HEK293 (cell line): ENCODE results near the gene PRSS12.

ENCODE experiments used
- HOXD13 ChIP-seq: sonication (generic); formaldehyde crosslinking; IDR thresholded peaks from 2 replicates; pipeline ENCODE4 v1.8.0; 2022; ENCODE audit warnings: missing genetic modification reagents, borderline replicate concordance
- SALL2 ChIP-seq: fragments of 450-650 bp; formaldehyde crosslinking; IDR thresholded peaks from 2 replicates; pipeline ENCODE4 v1.5.0; 2017; ENCODE audit warnings: missing biosample characterization, mild to moderate bottlenecking, missing genetic modification characterization, borderline replicate concordance
- TCF7L2 ChIP-seq: IDR thresholded peaks from 2 replicates; pipeline ENCODE4 v1.6.1; 2011; ENCODE audit warnings: low read depth, mild to moderate bottlenecking, inconsistent platforms, low read length, moderate library complexity, borderline replicate concordance
- ZNF621 ChIP-seq: fragments of 450-650 bp; formaldehyde crosslinking; IDR thresholded peaks from 2 replicates; pipeline ENCODE4 v1.5.1; 2017; ENCODE audit warnings: missing biosample characterization, missing genetic modification characterization
- ZSCAN30 ChIP-seq: fragments of 450-650 bp; IDR thresholded peaks from 2 replicates; pipeline ENCODE4 v1.5.1; 2018; ENCODE audit warnings: missing biosample characterization, mild to moderate bottlenecking, missing genetic modification characterization, moderate library complexity
- TF ChIP-seq, protein P1 (sequence below): fragments of 450-650 bp; formaldehyde crosslinking; IDR thresholded peaks from 2 replicates; pipeline ENCODE4 v1.5.1; 2016; ENCODE audit warnings: missing biosample characterization, missing genetic modification characterization
- TF ChIP-seq, protein P2 (sequence below): fragments of 450-650 bp; formaldehyde crosslinking; IDR thresholded peaks from 2 replicates; pipeline ENCODE4 v1.5.1; 2016; ENCODE audit warnings: missing biosample characterization, missing genetic modification characterization

DNA sequence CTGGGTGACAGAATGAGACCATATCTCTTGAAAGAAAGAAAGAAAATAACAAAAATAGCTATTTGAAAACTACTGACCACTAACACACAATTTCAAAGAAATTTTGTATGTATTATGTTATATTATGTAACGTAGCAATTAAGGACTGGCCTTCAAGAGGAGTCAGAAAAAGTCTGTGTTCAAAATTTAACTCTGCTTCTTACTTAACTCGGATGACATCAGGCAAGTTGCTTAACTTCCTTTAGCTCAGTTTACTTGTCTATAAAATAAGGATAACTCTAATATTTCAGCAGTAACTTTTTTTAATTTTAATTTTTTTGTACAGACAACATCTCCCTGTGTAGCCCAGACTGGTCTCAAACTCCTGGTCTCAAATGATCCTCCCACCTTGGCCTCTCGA lies 14.6 kb upstream of the PRSS12 start:
- TF ChIP-seq SALL2 (no peak), HOXD13 (CRISPR knock-in tag) (no peak), ZSCAN30 (tag by site-specific recombination) (no peak), TCF7L2 (no peak), ZNF621 (tag by site-specific recombination) (no peak)
- TF ChIP-seq, protein P1, sequence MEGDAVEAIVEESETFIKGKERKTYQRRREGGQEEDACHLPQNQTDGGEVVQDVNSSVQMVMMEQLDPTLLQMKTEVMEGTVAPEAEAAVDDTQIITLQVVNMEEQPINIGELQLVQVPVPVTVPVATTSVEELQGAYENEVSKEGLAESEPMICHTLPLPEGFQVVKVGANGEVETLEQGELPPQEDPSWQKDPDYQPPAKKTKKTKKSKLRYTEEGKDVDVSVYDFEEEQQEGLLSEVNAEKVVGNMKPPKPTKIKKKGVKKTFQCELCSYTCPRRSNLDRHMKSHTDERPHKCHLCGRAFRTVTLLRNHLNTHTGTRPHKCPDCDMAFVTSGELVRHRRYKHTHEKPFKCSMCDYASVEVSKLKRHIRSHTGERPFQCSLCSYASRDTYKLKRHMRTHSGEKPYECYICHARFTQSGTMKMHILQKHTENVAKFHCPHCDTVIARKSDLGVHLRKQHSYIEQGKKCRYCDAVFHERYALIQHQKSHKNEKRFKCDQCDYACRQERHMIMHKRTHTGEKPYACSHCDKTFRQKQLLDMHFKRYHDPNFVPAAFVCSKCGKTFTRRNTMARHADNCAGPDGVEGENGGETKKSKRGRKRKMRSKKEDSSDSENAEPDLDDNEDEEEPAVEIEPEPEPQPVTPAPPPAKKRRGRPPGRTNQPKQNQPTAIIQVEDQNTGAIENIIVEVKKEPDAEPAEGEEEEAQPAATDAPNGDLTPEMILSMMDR (tag by site-specific recombination) = no peak
- TF ChIP-seq, protein P2, sequence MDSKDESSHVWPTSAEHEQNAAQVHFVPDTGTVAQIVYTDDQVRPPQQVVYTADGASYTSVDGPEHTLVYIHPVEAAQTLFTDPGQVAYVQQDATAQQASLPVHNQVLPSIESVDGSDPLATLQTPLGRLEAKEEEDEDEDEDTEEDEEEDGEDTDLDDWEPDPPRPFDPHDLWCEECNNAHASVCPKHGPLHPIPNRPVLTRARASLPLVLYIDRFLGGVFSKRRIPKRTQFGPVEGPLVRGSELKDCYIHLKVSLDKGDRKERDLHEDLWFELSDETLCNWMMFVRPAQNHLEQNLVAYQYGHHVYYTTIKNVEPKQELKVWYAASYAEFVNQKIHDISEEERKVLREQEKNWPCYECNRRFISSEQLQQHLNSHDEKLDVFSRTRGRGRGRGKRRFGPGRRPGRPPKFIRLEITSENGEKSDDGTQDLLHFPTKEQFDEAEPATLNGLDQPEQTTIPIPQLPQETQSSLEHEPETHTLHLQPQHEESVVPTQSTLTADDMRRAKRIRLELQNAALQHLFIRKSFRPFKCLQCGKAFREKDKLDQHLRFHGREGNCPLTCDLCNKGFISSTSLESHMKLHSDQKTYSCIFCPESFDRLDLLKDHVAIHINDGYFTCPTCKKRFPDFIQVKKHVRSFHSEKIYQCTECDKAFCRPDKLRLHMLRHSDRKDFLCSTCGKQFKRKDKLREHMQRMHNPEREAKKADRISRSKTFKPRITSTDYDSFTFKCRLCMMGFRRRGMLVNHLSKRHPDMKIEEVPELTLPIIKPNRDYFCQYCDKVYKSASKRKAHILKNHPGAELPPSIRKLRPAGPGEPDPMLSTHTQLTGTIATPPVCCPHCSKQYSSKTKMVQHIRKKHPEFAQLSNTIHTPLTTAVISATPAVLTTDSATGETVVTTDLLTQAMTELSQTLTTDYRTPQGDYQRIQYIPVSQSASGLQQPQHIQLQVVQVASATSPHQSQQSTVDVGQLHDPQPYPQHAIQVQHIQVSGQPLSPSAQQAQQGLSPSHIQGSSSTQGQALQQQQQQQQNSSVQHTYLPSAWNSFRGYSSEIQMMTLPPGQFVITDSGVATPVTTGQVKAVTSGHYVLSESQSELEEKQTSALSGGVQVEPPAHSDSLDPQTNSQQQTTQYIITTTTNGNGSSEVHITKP = no peak
